ENCODE data around the gene PIGV.

PIGV gene

GRCh38 chr1:26788515-26788785, 700 bp downstream of the PIGV start:
- Histone ChIP-seq H2AFZ (ENCODE audit: low read depth, low read length, severe bottlenecking) (peak overlapping the region; percentile 68), H3K27ac (ENCODE audit: low read depth, low read length) (peak overlapping the region; percentile 98), H3K9ac (ENCODE audit: low read length) (peak overlapping the region; percentile 97), H3K9me3 (ENCODE audit: insufficient read depth, low read length) (no peaks in the 10 kb centered on the region), H3F3A (ENCODE audit: insufficient read depth) (peaks cover 60% of the 10 kb centered on the region), H3K36me3 (ENCODE audit: low read length) (no peaks in the 10 kb centered on the region), H3K79me2 (ENCODE audit: insufficient read depth, low read length) (no peaks in the 10 kb centered on the region; the same call in 1 of the 2 replicates), H3K4me2 (ENCODE audit: low read depth, low read length, poor library complexity, severe bottlenecking) (peak overlapping the region; percentile 89), H3K9me2 (replicated peaks; ENCODE audit: insufficient read depth, low read length) (no peaks in the 10 kb centered on the region), H3K4me3 (ENCODE audit: insufficient read depth, low read length, poor library complexity, severe bottlenecking) (peak overlapping the region; percentile 85), H4K20me1 (ENCODE audit: low read depth, low read length) (no peaks in the 10 kb centered on the region), H3K27me3 (ENCODE audit: low read length) (no peaks in the 10 kb centered on the region)
- no peak for TF ChIP-seq CTCF (IDR thresholded peaks at IDR 0.05; ENCODE audit: insufficient read depth, low read length, poor library complexity, severe bottlenecking)
- no peak for TF ChIP-seq EZH2phosphoT487 (conservative IDR thresholded peaks at IDR 0.05; ENCODE audit: low read length)

GRCh38 chr1:26788836-26789611, 1.3 kb downstream of the PIGV start:
- Histone ChIP-seq H3K79me2 (ENCODE audit: insufficient read depth, low read length) (no peaks in the 10 kb centered on the region; the same call in 1 of the 2 replicates), H3K9me3 (ENCODE audit: insufficient read depth, low read length) (no peaks in the 10 kb centered on the region), H4K20me1 (ENCODE audit: low read depth, low read length) (no peaks in the 10 kb centered on the region), H3F3A (ENCODE audit: insufficient read depth) (peaks cover 54% of the 10 kb centered on the region), H3K9me2 (replicated peaks; ENCODE audit: insufficient read depth, low read length) (no peaks in the 10 kb centered on the region), H3K9ac (ENCODE audit: low read length) (peak overlapping the region; percentile 97), H3K36me3 (ENCODE audit: low read length) (no peaks in the 10 kb centered on the region), H3K27me3 (ENCODE audit: low read length) (no peaks in the 10 kb centered on the region), H3K27ac (ENCODE audit: low read depth, low read length) (peak overlapping the region; percentile 98), H3K4me3 (ENCODE audit: insufficient read depth, low read length, poor library complexity, severe bottlenecking) (peak overlapping the region; percentile 85), H2AFZ (ENCODE audit: low read depth, low read length, severe bottlenecking) (peak overlapping the region; percentile 68), H3K4me2 (ENCODE audit: low read depth, low read length, poor library complexity, severe bottlenecking) (peak overlapping the region; percentile 89)
- TF ChIP-seq EZH2phosphoT487 (conservative IDR thresholded peaks at IDR 0.05; ENCODE audit: low read length) (no peak), CTCF (IDR thresholded peaks at IDR 0.05; ENCODE audit: insufficient read depth, low read length, poor library complexity, severe bottlenecking) (peak; percentile 88)

GRCh38 chr1:26789612-26789865, 1.8 kb downstream of the PIGV start:
- H3K4me2 ChIP-seq (ENCODE audit: low read depth, low read length, poor library complexity, severe bottlenecking): peak overlapping the region; percentile 89
- no peaks in the 10 kb centered on the region for H3K9me2 ChIP-seq (replicated peaks; ENCODE audit: insufficient read depth, low read length)
- no peak overlapping the region for H3K27ac ChIP-seq (ENCODE audit: low read depth, low read length)
- H3K27me3 ChIP-seq (ENCODE audit: low read length): no peaks in the 10 kb centered on the region
- TF ChIP-seq EZH2phosphoT487 (conservative IDR thresholded peaks at IDR 0.05; ENCODE audit: low read length): no peak
- no peak for TF ChIP-seq CTCF (IDR thresholded peaks at IDR 0.05; ENCODE audit: insufficient read depth, low read length, poor library complexity, severe bottlenecking)
- H3K9me3 ChIP-seq (ENCODE audit: insufficient read depth, low read length): no peaks in the 10 kb centered on the region
- H2AFZ ChIP-seq (ENCODE audit: low read depth, low read length, severe bottlenecking): no peak overlapping the region
- H3K79me2 ChIP-seq (ENCODE audit: insufficient read depth, low read length): no peaks in the 10 kb centered on the region; the same call in 1 of the 2 replicates
- no peaks in the 10 kb centered on the region for H4K20me1 ChIP-seq (ENCODE audit: low read depth, low read length)
- no peak overlapping the region for H3K4me3 ChIP-seq (ENCODE audit: insufficient read depth, low read length, poor library complexity, severe bottlenecking)
- H3F3A ChIP-seq (ENCODE audit: insufficient read depth): peaks cover 49% of the 10 kb centered on the region
- peak overlapping the region; percentile 97; the same call in 1 of the 2 replicates for H3K9ac ChIP-seq (ENCODE audit: low read length)
- H3K36me3 ChIP-seq (ENCODE audit: low read length): no peaks in the 10 kb centered on the region
